A673 (cell line): ENCODE measurements around the gene ING5. TPM values are rescaled to one million over a fixed set of nuclear protein-coding genes. Genes with fewer than 3 reads are reported as not detected.

Experiments used
- BruUV-seq: library from RNA; stranded (reverse); fragments of 400-500 nt; replicated peaks from 2 replicates; lab custom pipeline; 2021; lab: Mats Ljungman, UMichigan
- CTCF ChIA-PET: fragments of 300-600 bp; sonication (Branson Sonifier 250); formaldehyde crosslinking; loops from one replicate; lab custom pipeline; 2022; ENCODE audit warnings: antibody characterized with exemption; lab: Charles Lee
- POLR2A ChIA-PET: fragments of 300-600 bp; sonication (Branson Sonifier 250); formaldehyde crosslinking; loops from one replicate; lab custom pipeline; 2022; ENCODE audit warnings: antibody characterized with exemption; ENCODE audit not compliant: low non-redundant PET; lab: Charles Lee
- DNase-seq: peaks from one replicate; pipeline ENCODE4 v3.0.0-alpha.2; 2015; ENCODE audit warnings: low spot score
- H3K27ac ChIP-seq: fragments of 200-600 bp; sonication (generic); 2 replicates; pipeline ENCODE4 v1.5.1; 2016; ENCODE audit warnings: mixed run types, low read depth, mild to moderate bottlenecking, mixed read lengths, antibody characterized with exemption, low read length; ENCODE audit not compliant: poor library complexity, severe bottlenecking
- H3K27me3 ChIP-seq: fragments of 200-600 bp; sonication (generic); replicated peaks from 2 replicates; pipeline ENCODE4 v1.6.1; 2017; ENCODE audit warnings: mixed run types, low read depth, mild to moderate bottlenecking, mixed read lengths, antibody characterized with exemption, low read length; ENCODE audit not compliant: insufficient read depth, poor library complexity
- H3K36me3 ChIP-seq: fragments of 200-600 bp; sonication (generic); 2 replicates; pipeline ENCODE4 v1.6.1; 2016; ENCODE audit warnings: mixed run types, mild to moderate bottlenecking, mixed read lengths, antibody characterized with exemption, low read length; ENCODE audit not compliant: insufficient read depth, poor library complexity, severe bottlenecking
- H3K4me1 ChIP-seq: fragments of 200-600 bp; sonication (generic); 2 replicates; pipeline ENCODE4 v1.6.1; 2017; ENCODE audit warnings: mixed run types, mild to moderate bottlenecking, mixed read lengths, antibody characterized with exemption, low read length; ENCODE audit not compliant: insufficient read depth, poor library complexity, severe bottlenecking
- H3K4me3 ChIP-seq: fragments of 200-600 bp; sonication (generic); 2 replicates; pipeline ENCODE4 v1.5.1; 2016; ENCODE audit warnings: low read depth, mixed run types, mild to moderate bottlenecking, mixed read lengths, low read length; ENCODE audit not compliant: poor library complexity, severe bottlenecking
- H3K9me3 ChIP-seq: fragments of 200-600 bp; sonication (generic); 2 replicates; pipeline ENCODE4 v1.6.1; 2016; ENCODE audit warnings: mixed run types, low read depth, mild to moderate bottlenecking, mixed read lengths, antibody characterized with exemption, low read length; ENCODE audit not compliant: poor library complexity, severe bottlenecking
- EZH2 ChIP-seq: fragments of 200-600 bp; sonication (generic); IDR thresholded peaks from 2 replicates; pipeline ENCODE4 v1.6.1; 2017; ENCODE audit warnings: borderline replicate concordance, low read depth, mild to moderate bottlenecking, mixed read lengths, antibody characterized with exemption, low read length; ENCODE audit not compliant: poor library complexity, severe bottlenecking
- intact Hi-C: fragments of 100-400 bp; cut with micrococcal nuclease; formaldehyde crosslinking; loops from one replicate; pipeline ENCODE4 v1.10.0; 2022; ENCODE audit not compliant: unreplicated experiment
- total RNA-seq: library from RNA; stranded (reverse); gene quantifications from 2 replicates; pipeline ENCODE4 v1.2.3, GENCODE V29; 2021
- TF ChIP-seq, protein P1 (sequence below): fragments of 300-800, 200-600 bp; sonication (generic); conservative IDR thresholded peaks from 2 replicates; pipeline ENCODE4 v1.5.1; 2017; ENCODE audit warnings: low read depth, mild to moderate bottlenecking, antibody characterized with exemption, low read length, moderate library complexity, mixed read lengths

ING5 gene
- total RNA-seq, 1 experiment from 2014 or later = 70.3 TPM

DNA sequence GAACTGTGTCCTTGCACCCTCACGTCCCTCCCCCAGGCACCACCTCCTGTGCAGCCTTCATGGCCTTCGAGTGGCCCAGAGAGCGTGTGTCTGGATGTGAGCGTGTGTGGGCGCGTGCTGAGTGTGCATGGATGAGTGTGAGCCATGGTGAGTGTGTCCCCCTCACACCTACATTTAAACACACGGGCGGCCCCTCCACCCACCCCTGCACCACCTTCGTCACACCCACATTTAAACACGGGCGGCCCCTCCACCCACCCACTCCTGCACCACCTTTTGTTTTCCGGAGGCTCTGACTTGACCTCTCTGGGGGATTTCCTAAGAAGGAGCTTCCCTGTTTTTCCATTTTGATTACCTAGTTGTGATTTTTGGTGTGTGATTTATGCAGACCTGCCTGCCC lies 33.0 kb upstream of the ING5 start:
- ChIA-PET POLR2A (interaction anchor here (0.7 kb wide), 1 partner anchor 106 kb away, joined by 3 read pairs; no protein-coding TSS in a partner anchor), CTCF (no interaction called here)
- no peak overlapping the region for H3K27ac ChIP-seq
- TF ChIP-seq, protein P1, sequence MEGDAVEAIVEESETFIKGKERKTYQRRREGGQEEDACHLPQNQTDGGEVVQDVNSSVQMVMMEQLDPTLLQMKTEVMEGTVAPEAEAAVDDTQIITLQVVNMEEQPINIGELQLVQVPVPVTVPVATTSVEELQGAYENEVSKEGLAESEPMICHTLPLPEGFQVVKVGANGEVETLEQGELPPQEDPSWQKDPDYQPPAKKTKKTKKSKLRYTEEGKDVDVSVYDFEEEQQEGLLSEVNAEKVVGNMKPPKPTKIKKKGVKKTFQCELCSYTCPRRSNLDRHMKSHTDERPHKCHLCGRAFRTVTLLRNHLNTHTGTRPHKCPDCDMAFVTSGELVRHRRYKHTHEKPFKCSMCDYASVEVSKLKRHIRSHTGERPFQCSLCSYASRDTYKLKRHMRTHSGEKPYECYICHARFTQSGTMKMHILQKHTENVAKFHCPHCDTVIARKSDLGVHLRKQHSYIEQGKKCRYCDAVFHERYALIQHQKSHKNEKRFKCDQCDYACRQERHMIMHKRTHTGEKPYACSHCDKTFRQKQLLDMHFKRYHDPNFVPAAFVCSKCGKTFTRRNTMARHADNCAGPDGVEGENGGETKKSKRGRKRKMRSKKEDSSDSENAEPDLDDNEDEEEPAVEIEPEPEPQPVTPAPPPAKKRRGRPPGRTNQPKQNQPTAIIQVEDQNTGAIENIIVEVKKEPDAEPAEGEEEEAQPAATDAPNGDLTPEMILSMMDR = no peak
- no peak for TF ChIP-seq EZH2
- intact Hi-C loops = no loop called here
- peaks cover 4% of the 10 kb centered on the region for H3K36me3 ChIP-seq
- DNase-seq = no peak
- BruUV-seq = no TSS peak
- H3K9me3 ChIP-seq = no peaks in the 10 kb centered on the region
- no peaks in the 10 kb centered on the region for H3K27me3 ChIP-seq
- H3K4me3 ChIP-seq = no peak overlapping the region
- H3K4me1 ChIP-seq = no peaks in the 10 kb centered on the region

DNA sequence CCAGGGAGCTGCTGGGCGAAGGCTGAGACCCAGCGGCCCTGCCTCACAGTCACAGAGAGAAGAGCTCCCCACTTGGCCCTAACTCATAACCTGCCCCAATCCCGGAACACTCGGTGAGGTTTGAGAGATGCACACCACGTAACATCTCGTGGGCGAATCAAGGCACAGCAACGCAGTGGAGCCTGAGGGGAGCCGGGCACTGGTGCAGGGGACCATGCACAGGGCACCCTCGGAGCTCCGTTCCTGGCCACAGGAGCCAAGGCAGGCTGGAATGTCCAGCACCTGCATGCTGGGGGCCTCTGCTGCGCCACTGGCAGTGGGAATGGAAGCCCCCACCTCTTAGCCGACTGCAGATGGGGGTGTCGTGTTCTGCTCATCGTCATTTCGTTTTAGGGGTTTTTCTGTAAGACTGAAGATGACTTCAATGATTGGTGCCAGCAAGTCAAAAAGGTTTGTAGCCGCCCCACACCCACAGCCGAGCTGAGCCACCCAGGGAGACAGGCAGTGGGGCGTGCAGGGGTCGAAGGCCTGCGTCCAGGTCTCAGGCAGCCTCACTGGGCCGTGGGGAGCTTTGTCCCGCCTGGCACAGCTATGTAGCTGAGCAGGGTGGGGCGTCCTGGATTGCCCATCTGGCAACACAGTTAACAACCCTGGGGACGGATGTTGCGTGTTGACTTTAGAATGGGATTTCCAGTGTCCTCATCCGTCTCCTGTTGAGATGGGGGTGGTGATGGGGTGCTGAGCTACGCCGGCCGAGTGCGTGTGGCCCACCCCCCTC lies 31.3 kb upstream of the ING5 start:
- H3K36me3 ChIP-seq = peaks cover 10% of the 10 kb centered on the region
- CTCF ChIA-PET = no interaction called here
- BruUV-seq = no TSS peak

DNA sequence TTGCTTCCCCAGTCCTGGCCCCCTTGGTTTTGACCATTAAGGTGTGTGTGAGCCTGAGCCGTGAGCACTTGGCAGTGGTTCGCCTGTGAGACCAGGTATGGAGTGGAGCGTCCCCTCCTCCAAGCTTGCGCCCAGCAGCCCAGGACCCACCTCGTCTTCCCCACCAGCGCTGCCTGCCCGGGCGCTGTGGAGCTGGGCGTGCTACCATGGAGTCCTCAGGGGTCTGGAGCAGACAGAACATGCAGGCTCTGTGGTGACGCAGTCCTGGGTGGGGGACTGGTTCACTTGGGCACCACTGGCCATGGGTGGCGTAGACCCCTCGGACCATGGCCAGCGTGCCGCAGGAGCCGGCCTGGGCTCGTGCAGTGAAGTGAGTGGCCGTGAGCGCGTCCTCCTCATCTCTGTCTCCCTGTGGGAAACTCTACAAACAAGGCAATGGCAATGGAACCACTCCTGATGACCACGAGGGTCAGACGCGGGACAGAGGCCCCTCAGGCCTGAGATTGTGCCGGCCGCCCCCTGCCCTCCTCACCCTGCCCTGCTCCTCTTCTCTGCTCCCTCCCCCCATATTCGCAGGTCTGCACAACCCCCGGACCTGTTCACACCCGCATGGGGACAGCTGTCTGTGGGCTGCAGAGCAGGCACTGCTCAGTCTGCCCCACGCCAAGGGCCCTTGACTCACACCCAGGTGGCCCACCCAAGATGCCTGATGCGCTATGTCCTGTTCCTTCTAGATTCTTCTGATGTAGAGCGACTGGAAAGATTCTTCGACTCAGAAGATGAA lies 30.2 kb upstream of the ING5 start:
- no peak for DNase-seq
- H3K27ac ChIP-seq = no peak overlapping the region
- H3K27me3 ChIP-seq = no peaks in the 10 kb centered on the region
- intact Hi-C loops = no loop called here
- no peaks in the 10 kb centered on the region for H3K4me1 ChIP-seq
- TF ChIP-seq, protein P1 = no peak
- no peak for TF ChIP-seq EZH2
- POLR2A ChIA-PET = no interaction called here
- no peak overlapping the region for H3K4me3 ChIP-seq
- CTCF ChIA-PET = interaction anchor here (0.5 kb wide), 1 partner anchor 159 kb away, joined by 5 read pairs; no protein-coding TSS in a partner anchor
- BruUV-seq = no TSS peak
- H3K36me3 ChIP-seq = peaks cover 20% of the 10 kb centered on the region
- no peaks in the 10 kb centered on the region for H3K9me3 ChIP-seq

More for the DNA sequence above, 31.3 kb upstream of the ING5 start:
- Histone ChIP-seq H3K27me3 (no peaks in the 10 kb centered on the region), H3K27ac (no peak overlapping the region), H3K4me3 (no peak overlapping the region), H3K4me1 (no peaks in the 10 kb centered on the region), H3K9me3 (no peaks in the 10 kb centered on the region)
- no peak for DNase-seq
- no peak for TF ChIP-seq EZH2
- TF ChIP-seq, protein P1 = no peak
- intact Hi-C loops = no loop called here
- POLR2A ChIA-PET = no interaction called here
